B cell (primary cell): ENCODE results near the gene PKMYT1.

ENCODE experiments used
- EZH2 ChIP-seq: IDR thresholded peaks from 2 replicates; pipeline ENCODE4 v1.6.1; 2012; ENCODE audit warnings: borderline replicate concordance, low read depth, mild to moderate bottlenecking, moderate library complexity, low read length; ENCODE audit not compliant: insufficient read depth, poor library complexity, severe bottlenecking
- TF ChIP-seq, protein P1 (sequence below): fragments of 200-600 bp; IDR thresholded peaks from one replicate; pipeline ENCODE4 v1.8.0; 2022; ENCODE audit warnings: antibody characterized with exemption, mild to moderate bottlenecking

DNA sequence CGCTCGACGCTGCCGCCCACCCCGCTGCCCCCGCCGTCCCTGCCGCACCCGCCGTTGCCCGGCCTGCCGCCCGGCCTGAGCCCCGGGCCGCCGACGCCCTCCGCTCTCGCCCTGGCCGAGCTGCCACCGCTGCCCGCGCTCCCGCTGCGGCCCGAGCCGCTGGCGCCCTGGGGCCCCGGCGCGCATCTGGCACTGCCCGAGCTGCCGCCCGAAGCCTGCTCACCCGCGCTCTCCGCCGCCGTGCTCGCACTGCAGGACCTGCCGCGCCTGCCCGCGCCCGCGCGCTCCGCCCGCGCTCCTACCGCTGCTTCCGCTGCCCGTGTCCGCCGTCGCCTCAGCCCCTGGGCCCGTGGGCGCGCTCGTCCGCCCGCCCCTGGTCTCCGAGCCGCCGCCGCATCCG, 24.1 kb upstream of the PKMYT1 start:
- TF ChIP-seq, protein P1, sequence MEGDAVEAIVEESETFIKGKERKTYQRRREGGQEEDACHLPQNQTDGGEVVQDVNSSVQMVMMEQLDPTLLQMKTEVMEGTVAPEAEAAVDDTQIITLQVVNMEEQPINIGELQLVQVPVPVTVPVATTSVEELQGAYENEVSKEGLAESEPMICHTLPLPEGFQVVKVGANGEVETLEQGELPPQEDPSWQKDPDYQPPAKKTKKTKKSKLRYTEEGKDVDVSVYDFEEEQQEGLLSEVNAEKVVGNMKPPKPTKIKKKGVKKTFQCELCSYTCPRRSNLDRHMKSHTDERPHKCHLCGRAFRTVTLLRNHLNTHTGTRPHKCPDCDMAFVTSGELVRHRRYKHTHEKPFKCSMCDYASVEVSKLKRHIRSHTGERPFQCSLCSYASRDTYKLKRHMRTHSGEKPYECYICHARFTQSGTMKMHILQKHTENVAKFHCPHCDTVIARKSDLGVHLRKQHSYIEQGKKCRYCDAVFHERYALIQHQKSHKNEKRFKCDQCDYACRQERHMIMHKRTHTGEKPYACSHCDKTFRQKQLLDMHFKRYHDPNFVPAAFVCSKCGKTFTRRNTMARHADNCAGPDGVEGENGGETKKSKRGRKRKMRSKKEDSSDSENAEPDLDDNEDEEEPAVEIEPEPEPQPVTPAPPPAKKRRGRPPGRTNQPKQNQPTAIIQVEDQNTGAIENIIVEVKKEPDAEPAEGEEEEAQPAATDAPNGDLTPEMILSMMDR = no peak
- TF ChIP-seq EZH2 = no peak
